ENCODE results near the gene C19orf25.
"Not testable (repeated sequence)": the region's sequence is repeated elsewhere in the genome, so short reads cannot be mapped to it uniquely, and the experiment has no call there.

C19orf25 gene

GRCh38 chr19:1478934-1479707 lies at the start of gene C19orf25:
C19orf25 (minus strand) TSS chr19:1479215; CDS start chr19:1478903, 312 bp downstream.
- DNase-seq = peak; percentile 93

- DNase-seq = no peak
Observed at GRCh38 chr19:1527650-1528309, 48.8 kb upstream of the C19orf25 start.

GRCh38 chr19:1526979-1527649 lies 48.1 kb upstream of the C19orf25 start:
- DNase-seq = no peak

- no peak for DNase-seq
Observed at GRCh38 chr19:1526066-1526778, 47.2 kb upstream of the C19orf25 start.

GRCh38 chr19:1525343-1525742 lies 46.3 kb upstream of the C19orf25 start:
- no peak for DNase-seq

GRCh38 chr19:1524972-1525325 lies 45.9 kb upstream of the C19orf25 start:
- DNase-seq = no peak

GRCh38 chr19:1524287-1524971 lies 45.4 kb upstream of the C19orf25 start:
- no peak for DNase-seq

GRCh38 chr19:1523412-1524286 lies 44.6 kb upstream of the C19orf25 start, which contains the start of gene PLK5:
PLK5 (plus strand) TSS chr19:1524077; CDS start chr19:1526997, 2,920 bp downstream.
- no peak for DNase-seq

GRCh38 chr19:1522838-1523237 lies 43.8 kb upstream of the C19orf25 start:
- no peak for DNase-seq

GRCh38 chr19:1522061-1522460 lies 43.0 kb upstream of the C19orf25 start:
- DNase-seq = no peak

- DNase-seq = no peak
Observed at GRCh38 chr19:1521636-1522035, 42.6 kb upstream of the C19orf25 start.

- no peak for DNase-seq
Observed at GRCh38 chr19:1520203-1520780, 41.3 kb upstream of the C19orf25 start.

- not testable (repeated sequence) for DNase-seq
Observed at GRCh38 chr19:1519802-1520201, 40.8 kb upstream of the C19orf25 start.

- no peak for DNase-seq
Observed at GRCh38 chr19:1518471-1518870, 39.5 kb upstream of the C19orf25 start.

- no peak for DNase-seq
Observed at GRCh38 chr19:1516395-1516753, 37.4 kb upstream of the C19orf25 start.

GRCh38 chr19:1514986-1515721 lies 36.1 kb upstream of the C19orf25 start:
- DNase-seq = no peak

GRCh38 chr19:1514295-1514661 lies 35.3 kb upstream of the C19orf25 start:
- no peak for DNase-seq

GRCh38 chr19:1513499-1514294 lies 34.7 kb upstream of the C19orf25 start:
- peak; percentile 60 for DNase-seq

- peak; percentile 53 for DNase-seq
Observed at GRCh38 chr19:1512671-1513498, 33.9 kb upstream of the C19orf25 start, which contains the start of gene ADAMTSL5. ADAMTSL5 (minus strand) TSS chr19:1513019; CDS start chr19:1510943, 2,076 bp downstream.
